ENCODE measurements around the gene CYP26B1.
A peak's percentile ranks its signal among the peaks of the same experiment; 100 is the strongest.

The CYP26B1 gene

GRCh38 chr2:72098935-72099334 is 48.7 kb downstream of the CYP26B1 start:
- ChIA-PET CTCF (no interaction called here), POLR2A (ENCODE audit: low non-redundant PET) (interaction anchor here (1.0 kb wide), 1 partner anchor 17 kb away, joined by 3 read pairs; no protein-coding TSS in a partner anchor)
- TF ChIP-seq CTCF (conservative IDR thresholded peaks at IDR 0.05; ENCODE audit: low read depth) = no peak
- DNase-seq (ENCODE audit: low spot score) = no peak
- no peak overlapping the region for H3K27ac ChIP-seq

GRCh38 chr2:72097276-72097675 is 50.4 kb downstream of the CYP26B1 start:
- TF ChIP-seq CTCF (conservative IDR thresholded peaks at IDR 0.05; ENCODE audit: low read depth) = no peak
- no peak overlapping the region for H3K27ac ChIP-seq
- CTCF ChIA-PET = interaction anchor here (0.7 kb wide), 1 partner anchor 33 kb away, joined by 4 read pairs; no protein-coding TSS in a partner anchor
- DNase-seq (ENCODE audit: low spot score) = no peak
- POLR2A ChIA-PET (ENCODE audit: low non-redundant PET) = no interaction called here

- ChIA-PET CTCF (no interaction called here), POLR2A (ENCODE audit: low non-redundant PET) (no interaction called here)
- H3K27ac ChIP-seq = no peak overlapping the region
- DNase-seq (ENCODE audit: low spot score) = no peak
- TF ChIP-seq CTCF (conservative IDR thresholded peaks at IDR 0.05; ENCODE audit: low read depth) = no peak
These were observed 51.5 kb downstream of the CYP26B1 start for GRCh38 chr2:72096181-72096580.

GRCh38 chr2:72095364-72095763 is 52.3 kb downstream of the CYP26B1 start:
- ChIA-PET CTCF (no interaction called here), POLR2A (ENCODE audit: low non-redundant PET) (no interaction called here)
- H3K27ac ChIP-seq = no peak overlapping the region
- no peak for TF ChIP-seq CTCF (conservative IDR thresholded peaks at IDR 0.05; ENCODE audit: low read depth)
- DNase-seq (ENCODE audit: low spot score) = no peak

- no peak overlapping the region for H3K27ac ChIP-seq
- ChIA-PET POLR2A (ENCODE audit: low non-redundant PET) (no interaction called here), CTCF (no interaction called here)
- no peak for TF ChIP-seq CTCF (conservative IDR thresholded peaks at IDR 0.05; ENCODE audit: low read depth)
- DNase-seq (ENCODE audit: low spot score) = no peak
These were observed 53.0 kb downstream of the CYP26B1 start for GRCh38 chr2:72094701-72095100.

GRCh38 chr2:72092111-72092510 is 55.6 kb downstream of the CYP26B1 start:
- no peak for TF ChIP-seq CTCF (conservative IDR thresholded peaks at IDR 0.05; ENCODE audit: low read depth)
- ChIA-PET CTCF (no interaction called here), POLR2A (ENCODE audit: low non-redundant PET) (no interaction called here)
- no peak overlapping the region for H3K27ac ChIP-seq
- peak; percentile 46 for DNase-seq (ENCODE audit: low spot score)
